Osteoblast (primary cell): ENCODE data around the gene MYO3A. TPM values are rescaled to one million over a fixed set of nuclear protein-coding genes. Genes with fewer than 3 reads are reported as not detected.

Experiments
- DNase-seq: peaks from one replicate; pipeline ENCODE4 v3.0.0; 2011; ENCODE audit warnings: low spot score, mixed read lengths; ENCODE audit not compliant: insufficient read length; ENCODE audit errors: missing footprints
- H2AFZ ChIP-seq: 2 replicates; pipeline ENCODE4 v1.6.0; 2011; ENCODE audit warnings: mild to moderate bottlenecking, low read length
- H3K27ac ChIP-seq: 2 replicates; pipeline ENCODE4 v1.5.1; 2011; ENCODE audit warnings: mild to moderate bottlenecking, low read depth, low read length, moderate library complexity
- H3K27me3 ChIP-seq: 2 replicates; pipeline ENCODE4 v1.6.0; 2012; ENCODE audit warnings: mild to moderate bottlenecking, control low read depth, inconsistent platforms, low read length, moderate library complexity; ENCODE audit not compliant: insufficient read depth
- H3K36me3 ChIP-seq: 2 replicates; pipeline ENCODE4 v1.5.1; 2011; ENCODE audit warnings: mild to moderate bottlenecking, low read length, control low read depth, moderate library complexity; ENCODE audit not compliant: insufficient read depth
- H3K4me1 ChIP-seq: 2 replicates; pipeline ENCODE4 v1.5.1; 2011; ENCODE audit warnings: mild to moderate bottlenecking, low read length, control low read depth, moderate library complexity; ENCODE audit not compliant: insufficient read depth
- H3K4me2 ChIP-seq: 2 replicates; pipeline ENCODE4 v1.6.0; 2011; ENCODE audit warnings: mild to moderate bottlenecking, low read length; ENCODE audit not compliant: insufficient read depth
- H3K4me3 ChIP-seq: fragments of 200-600 bp; sonication (generic); 3 replicates; pipeline ENCODE4 v1.5.1; 2012; ENCODE audit warnings: mild to moderate bottlenecking, low read length, inconsistent platforms; ENCODE audit not compliant: insufficient read depth
- H3K79me2 ChIP-seq: 2 replicates; pipeline ENCODE4 v1.6.0; 2012; ENCODE audit warnings: mild to moderate bottlenecking, low read length, control low read depth, inconsistent platforms; ENCODE audit not compliant: insufficient read depth
- H3K9me3 ChIP-seq: 2 replicates; pipeline ENCODE4 v1.5.1; 2011; ENCODE audit warnings: low read depth, low read length, control low read depth
- H4K20me1 ChIP-seq: 2 replicates; pipeline ENCODE4 v1.6.0; 2012; ENCODE audit warnings: mild to moderate bottlenecking, low read length, control low read depth; ENCODE audit not compliant: insufficient read depth
- CTCF ChIP-seq: IDR thresholded peaks from 2 replicates; pipeline ENCODE4 v1.5.1; 2011; ENCODE audit warnings: mild to moderate bottlenecking, low read depth, low read length, moderate library complexity; ENCODE audit errors: extremely low read depth
- total RNA-seq: library from RNA; depleted of rRNA; stranded (reverse); fragments of >200 nt; gene quantifications from 2 replicates; pipeline ENCODE4 v1.2.3, GENCODE V29; 2012

MYO3A gene
- total RNA-seq, 1 donor = not detected

DNA sequence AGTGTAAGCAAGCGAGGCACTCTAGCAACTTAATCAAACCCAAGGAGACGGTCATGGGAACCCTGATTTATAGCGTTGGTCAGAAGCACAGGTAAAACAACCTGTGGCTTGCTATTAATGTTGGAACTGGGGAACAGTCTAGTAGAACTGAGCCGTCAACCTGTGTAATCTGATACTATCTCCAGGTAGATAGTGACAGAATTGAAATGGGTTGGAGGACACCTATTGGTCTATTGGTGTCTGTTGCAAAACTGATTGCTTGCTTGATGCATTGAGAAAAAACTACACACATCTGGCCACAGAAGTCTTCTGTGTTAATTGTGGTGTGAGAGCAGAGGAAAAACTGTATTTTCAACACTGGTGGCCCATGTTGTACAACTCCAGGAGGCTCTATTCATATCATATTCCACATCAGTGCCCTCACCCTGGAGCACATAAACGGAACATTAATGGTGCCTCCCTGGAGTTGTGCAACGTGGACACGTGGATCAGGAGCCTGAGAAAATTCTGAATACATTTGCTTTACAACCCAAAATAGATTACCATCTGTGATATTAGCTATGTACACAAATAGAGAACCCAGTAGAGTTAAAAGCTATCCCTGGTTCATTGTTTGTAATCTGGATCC, 112.2 kb downstream of the MYO3A start:
- H3K4me1 ChIP-seq = no peaks in the 10 kb centered on the region
- peaks cover 2% of the 10 kb centered on the region for H3K9me3 ChIP-seq
- H3K79me2 ChIP-seq = no peaks in the 10 kb centered on the region
- H3K4me3 ChIP-seq = no peak overlapping the region
- no peak overlapping the region for H3K27ac ChIP-seq
- no peaks in the 10 kb centered on the region for H3K27me3 ChIP-seq
- no peak for TF ChIP-seq CTCF
- no peak overlapping the region for H2AFZ ChIP-seq
- no peaks in the 10 kb centered on the region for H3K36me3 ChIP-seq
- no peak for DNase-seq
- H4K20me1 ChIP-seq = no peaks in the 10 kb centered on the region
- no peak overlapping the region for H3K4me2 ChIP-seq

DNA sequence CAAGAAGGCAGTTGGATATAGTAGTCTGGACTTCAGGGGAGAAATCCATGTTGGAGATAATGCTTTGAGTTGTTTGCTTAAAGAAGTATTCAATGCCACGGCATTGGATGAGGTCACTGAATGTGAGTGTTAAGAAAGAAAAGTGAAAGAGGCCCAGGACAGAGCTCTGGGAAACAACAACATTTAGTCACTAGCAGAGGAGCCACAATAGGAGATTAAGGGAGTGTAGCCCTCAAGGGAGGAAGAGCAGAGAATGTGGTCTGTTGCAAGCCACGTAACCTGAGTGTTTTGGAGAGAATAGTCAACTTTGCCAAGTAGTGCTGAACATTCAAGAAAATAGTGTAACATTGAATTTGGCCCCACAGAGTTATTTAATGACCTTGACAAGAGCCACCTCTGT, 114.7 kb downstream of the MYO3A start:
- H2AFZ ChIP-seq = no peak overlapping the region
- H3K4me3 ChIP-seq = no peak overlapping the region
- no peaks in the 10 kb centered on the region for H3K79me2 ChIP-seq
- no peaks in the 10 kb centered on the region for H3K9me3 ChIP-seq
- no peaks in the 10 kb centered on the region for H3K27me3 ChIP-seq
- no peak overlapping the region for H3K27ac ChIP-seq
- H3K4me1 ChIP-seq = no peaks in the 10 kb centered on the region
- no peak for TF ChIP-seq CTCF
- no peak overlapping the region for H3K4me2 ChIP-seq
- H3K36me3 ChIP-seq = no peaks in the 10 kb centered on the region
- no peak for DNase-seq
- no peaks in the 10 kb centered on the region for H4K20me1 ChIP-seq

DNA sequence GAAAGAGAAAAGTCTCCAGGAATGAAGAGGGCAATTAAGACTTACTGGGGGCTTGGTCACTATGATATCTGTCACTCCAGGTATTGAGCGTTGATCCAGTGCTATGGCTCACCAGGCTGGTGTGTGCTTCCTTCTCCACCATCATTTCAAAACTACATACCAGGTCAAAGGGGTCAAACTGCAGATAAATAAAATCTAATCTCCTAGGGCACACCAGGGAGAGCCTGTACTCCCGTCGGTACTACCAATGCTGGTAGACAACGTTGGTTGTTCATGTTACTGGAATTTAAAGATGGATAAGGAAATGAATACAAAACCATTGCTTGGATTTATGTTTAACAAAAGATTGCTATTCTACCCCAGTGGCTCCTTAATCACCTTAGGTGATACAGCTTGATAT, 118.3 kb downstream of the MYO3A start:
- no peak overlapping the region for H3K4me2 ChIP-seq
- no peaks in the 10 kb centered on the region for H3K79me2 ChIP-seq
- H4K20me1 ChIP-seq = no peaks in the 10 kb centered on the region
- DNase-seq = no peak
- H2AFZ ChIP-seq = no peak overlapping the region
- H3K27ac ChIP-seq = no peak overlapping the region
- no peaks in the 10 kb centered on the region for H3K9me3 ChIP-seq
- no peaks in the 10 kb centered on the region for H3K4me1 ChIP-seq
- TF ChIP-seq CTCF = no peak
- no peaks in the 10 kb centered on the region for H3K36me3 ChIP-seq
- H3K4me3 ChIP-seq = no peak overlapping the region
- H3K27me3 ChIP-seq = no peaks in the 10 kb centered on the region

DNA sequence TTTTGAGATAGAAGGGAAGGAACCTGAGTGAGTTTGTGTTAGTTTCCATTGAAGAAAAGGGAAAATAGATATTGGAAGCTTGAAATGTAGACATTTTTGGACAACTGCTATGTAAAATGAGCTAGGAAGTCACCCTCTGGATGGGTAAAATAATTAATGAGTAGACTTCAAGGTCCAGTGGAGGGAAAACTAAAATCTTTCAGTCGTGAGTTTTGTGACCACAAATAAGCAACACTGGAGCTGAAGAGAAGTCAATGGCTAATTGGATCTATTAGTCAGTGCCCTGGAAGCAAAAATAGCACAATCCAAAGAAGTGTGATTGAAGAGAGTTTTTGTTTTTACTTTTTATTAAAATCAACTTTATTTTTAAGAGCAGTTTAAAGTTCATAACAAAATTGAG, 123.4 kb downstream of the MYO3A start:
- no peak for TF ChIP-seq CTCF
- Histone ChIP-seq H3K4me2 (no peak overlapping the region), H3K36me3 (no peaks in the 10 kb centered on the region), H2AFZ (no peak overlapping the region), H4K20me1 (no peaks in the 10 kb centered on the region), H3K79me2 (no peaks in the 10 kb centered on the region), H3K4me3 (no peak overlapping the region), H3K27ac (no peak overlapping the region), H3K4me1 (no peaks in the 10 kb centered on the region), H3K9me3 (no peaks in the 10 kb centered on the region), H3K27me3 (no peaks in the 10 kb centered on the region)
- peak; percentile 47 for DNase-seq
